ENCODE results near the gene VPS4A. TPM values are rescaled to one million over a fixed set of nuclear protein-coding genes. Genes with fewer than 3 reads are reported as not detected.
A peak's percentile ranks its signal among the peaks of the same experiment; 100 is the strongest.

VPS4A gene
- total and polyA plus RNA-seq, 7 experiments from 2014 or later: 29.7 to 53.7 (median 44.4) TPM

DNA sequence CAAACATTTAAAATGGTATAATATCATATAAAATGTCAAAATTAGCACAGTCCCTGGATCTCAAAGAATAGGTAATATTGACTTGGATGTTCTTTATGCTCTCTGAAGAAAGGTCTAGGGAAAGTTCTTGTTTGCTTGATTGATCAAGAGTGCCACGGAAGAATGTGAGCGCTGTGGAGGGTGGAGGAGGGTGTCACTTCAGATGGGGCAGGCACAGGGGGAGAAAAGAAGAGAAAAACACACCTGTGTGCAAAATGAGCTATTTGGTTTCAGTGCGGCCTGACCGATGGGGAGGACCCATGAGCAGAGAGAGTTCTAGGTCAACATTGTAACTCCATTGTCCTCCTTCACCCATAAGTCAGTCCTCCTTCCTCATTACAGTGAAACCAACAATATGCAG is 8.8 kb upstream of the VPS4A start:
- no peaks in the 10 kb centered on the region for H3K4me1 Mint-ChIP-seq
- no peak overlapping the region for H3K4me3 Mint-ChIP-seq
- Histone ChIP-seq H3K9me3 (ENCODE audit: control insufficient read depth in 2 of 3, low read length in 3 of 3) (no peaks in the 10 kb centered on the region), H3K36me3 (ENCODE audit: control insufficient read depth in 2 of 3, insufficient read depth in 3 of 3, low read length in 3 of 3) (peaks cover 0 to 6% (median 4%) of the 10 kb centered on the region in 3 experiments), H3K27me3 (ENCODE audit: control insufficient read depth in 2 of 2, insufficient read depth in 2 of 2, low read length in 2 of 2) (no peaks in the 10 kb centered on the region), H3K27ac (ENCODE audit: low read depth, low read length) (no peak overlapping the region), H3K4me3 (ENCODE audit: low read length) (no peak overlapping the region), H3K4me1 (ENCODE audit: control insufficient read depth in 2 of 2, insufficient read depth in 2 of 2, low read length in 2 of 2) (no peaks in the 10 kb centered on the region)
- POLR2A ChIA-PET: interaction anchor here (0.7 kb wide), 1 partner anchor 413 kb away, joined by 3 read pairs; no protein-coding TSS in a partner anchor
- DNase-seq: no peak
- CTCF ChIA-PET: interaction anchor here (0.7 to 1.3 kb wide), 2 partner anchors 16 to 771 kb away, joined by 3 to 4 read pairs; no protein-coding TSS in a partner anchor
- no peak overlapping the region for H3K27ac Mint-ChIP-seq
- H3K27me3 Mint-ChIP-seq: no peaks in the 10 kb centered on the region
- no peak for ATAC-seq
- intact Hi-C loops (cut with micrococcal nuclease): no loop called here
- H3K36me3 Mint-ChIP-seq: peaks cover 0 to 22% (median 5%) of the 10 kb centered on the region in 5 donors
- H3K9me3 Mint-ChIP-seq: no peaks in the 10 kb centered on the region

DNA sequence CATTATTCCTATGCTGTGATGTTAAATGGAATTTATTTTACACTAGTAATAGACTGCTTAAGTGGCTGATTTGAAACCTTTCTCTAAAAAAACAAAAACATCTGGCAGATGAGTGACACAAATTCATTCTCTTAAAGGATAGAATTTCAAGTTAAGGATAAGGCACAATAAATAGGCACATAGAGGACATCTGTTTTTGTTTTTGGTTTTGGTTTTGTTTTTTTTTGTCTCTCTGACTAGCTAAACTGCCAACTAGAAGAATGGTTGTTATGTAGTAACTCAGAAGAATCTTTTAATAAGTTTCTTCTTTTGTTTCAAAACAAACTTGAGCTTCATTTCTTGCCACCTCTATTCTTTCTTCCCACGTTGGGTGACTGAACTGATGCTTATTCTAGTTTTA is 5.1 kb upstream of the VPS4A start:
- H3K4me1 ChIP-seq (ENCODE audit: control insufficient read depth in 2 of 2, insufficient read depth in 2 of 2, low read length in 2 of 2): peaks cover 5% of the 10 kb centered on the region in 2 donors
- no peak overlapping the region for H3K4me3 ChIP-seq (ENCODE audit: low read length)
- H3K36me3 ChIP-seq (ENCODE audit: control insufficient read depth in 2 of 3, insufficient read depth in 3 of 3, low read length in 3 of 3): no peaks in the 10 kb centered on the region
- no peak overlapping the region for H3K27ac ChIP-seq (ENCODE audit: low read depth, low read length)
- H3K36me3 Mint-ChIP-seq: peaks cover 0 to 11% (median 0%) of the 10 kb centered on the region in 5 donors
- intact Hi-C loops (cut with micrococcal nuclease): no loop called here
- H3K4me1 Mint-ChIP-seq: peaks cover 0 to 12% (median 6%) of the 10 kb centered on the region in 7 donors
- POLR2A ChIA-PET: interaction anchor here (0.5 to 0.6 kb wide), 2 partner anchors 85 to 124 kb away, joined by 3 read pairs; no protein-coding TSS in a partner anchor
- ATAC-seq: no peak
- DNase-seq: no peak
- no peak overlapping the region for H3K4me3 Mint-ChIP-seq
- CTCF ChIA-PET: interaction anchor here (0.7 kb wide), 1 partner anchor 202 kb away, joined by 3 read pairs; no protein-coding TSS in a partner anchor
- no peaks in the 10 kb centered on the region for H3K9me3 Mint-ChIP-seq
- H3K27me3 Mint-ChIP-seq: no peaks in the 10 kb centered on the region
- H3K9me3 ChIP-seq (ENCODE audit: control insufficient read depth in 2 of 3, low read length in 3 of 3): no peaks in the 10 kb centered on the region
- H3K27me3 ChIP-seq (ENCODE audit: control insufficient read depth in 2 of 2, insufficient read depth in 2 of 2, low read length in 2 of 2): no peaks in the 10 kb centered on the region
- no peak overlapping the region for H3K27ac Mint-ChIP-seq

DNA sequence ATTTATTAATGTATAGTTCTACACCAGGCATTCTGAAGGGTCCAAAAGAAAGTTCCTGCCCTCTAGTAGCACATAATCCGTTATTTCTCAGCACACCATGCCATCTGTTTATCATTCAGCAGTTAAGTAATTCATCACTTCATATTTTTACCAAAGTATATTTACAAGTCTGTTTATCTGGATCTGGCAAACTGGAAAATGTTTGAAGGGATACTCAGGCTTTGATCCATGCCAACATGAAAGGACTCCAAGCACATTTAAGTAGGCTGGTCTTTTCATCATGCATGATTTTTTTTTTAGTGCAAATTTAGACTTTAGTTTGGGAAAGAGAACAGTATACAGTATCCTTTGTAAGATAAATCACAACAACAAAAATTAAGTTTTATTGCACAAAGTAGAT is 4.1 kb upstream of the VPS4A start:
- DNase-seq (no peak), ATAC-seq (no peak)
- Mint-ChIP-seq H3K27me3 (no peaks in the 10 kb centered on the region), H3K9me3 (no peaks in the 10 kb centered on the region), H3K4me1 (peaks cover 4 to 16% (median 10%) of the 10 kb centered on the region in 7 donors), H3K4me3 (no peak overlapping the region), H3K27ac (no peak overlapping the region), H3K36me3 (peaks cover 0 to 8% (median 0%) of the 10 kb centered on the region in 5 donors)
- no peaks in the 10 kb centered on the region for H3K27me3 ChIP-seq (ENCODE audit: control insufficient read depth in 2 of 2, insufficient read depth in 2 of 2, low read length in 2 of 2)
- no peak overlapping the region for H3K4me3 ChIP-seq (ENCODE audit: low read length)
- H3K4me1 ChIP-seq (ENCODE audit: control insufficient read depth in 2 of 2, insufficient read depth in 2 of 2, low read length in 2 of 2): peaks cover 5 to 8% of the 10 kb centered on the region in 2 donors
- ChIA-PET POLR2A (no interaction called here), CTCF (no interaction called here)
- H3K27ac ChIP-seq (ENCODE audit: low read depth, low read length): no peak overlapping the region
- peaks cover 0 to 3% (median 0%) of the 10 kb centered on the region in 3 experiments for H3K36me3 ChIP-seq (ENCODE audit: control insufficient read depth in 2 of 3, insufficient read depth in 3 of 3, low read length in 3 of 3)
- intact Hi-C loops (cut with micrococcal nuclease): no loop called here
- H3K9me3 ChIP-seq (ENCODE audit: control insufficient read depth in 2 of 3, low read length in 3 of 3): no peaks in the 10 kb centered on the region

DNA sequence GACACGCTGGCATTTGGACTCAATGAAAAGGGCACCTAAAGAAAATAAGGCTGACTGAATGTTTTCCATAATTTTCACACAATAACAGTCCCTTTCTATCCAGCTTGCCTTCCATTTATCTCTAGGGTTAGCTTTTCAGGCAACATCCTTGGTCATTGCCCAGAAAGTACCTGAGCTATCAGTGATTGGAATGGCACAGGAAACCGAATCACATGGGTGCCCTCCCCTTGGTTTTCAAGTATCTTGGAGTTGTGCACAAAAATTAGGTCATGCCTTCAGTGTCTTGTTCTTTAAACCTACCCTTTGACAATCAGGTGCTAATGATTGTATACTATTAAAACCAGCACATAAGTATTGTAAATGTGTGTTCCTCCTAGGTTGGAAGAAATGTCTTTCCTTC is 3.3 kb upstream of the VPS4A start:
- ATAC-seq (no peak), DNase-seq (no peak)
- ChIA-PET POLR2A (no interaction called here), CTCF (no interaction called here)
- Histone ChIP-seq H3K27ac (ENCODE audit: low read depth, low read length) (no peak overlapping the region), H3K4me3 (ENCODE audit: low read length) (no peak overlapping the region), H3K4me1 (ENCODE audit: control insufficient read depth in 2 of 2, insufficient read depth in 2 of 2, low read length in 2 of 2) (peaks cover 5 to 10% of the 10 kb centered on the region in 2 donors), H3K36me3 (ENCODE audit: control insufficient read depth in 2 of 3, insufficient read depth in 3 of 3, low read length in 3 of 3) (peaks cover 0 to 3% (median 0%) of the 10 kb centered on the region in 3 experiments), H3K9me3 (ENCODE audit: control insufficient read depth in 2 of 3, low read length in 3 of 3) (no peaks in the 10 kb centered on the region), H3K27me3 (ENCODE audit: control insufficient read depth in 2 of 2, insufficient read depth in 2 of 2, low read length in 2 of 2) (no peaks in the 10 kb centered on the region)
- intact Hi-C loops (cut with micrococcal nuclease): no loop called here
- Mint-ChIP-seq H3K9me3 (peaks cover 0 to 2% (median 0%) of the 10 kb centered on the region in 11 donors), H3K4me1 (peaks cover 7 to 21% (median 13%) of the 10 kb centered on the region in 7 donors), H3K27ac (no peak overlapping the region), H3K36me3 (peaks cover 0 to 8% (median 0%) of the 10 kb centered on the region in 5 donors), H3K4me3 (no peak overlapping the region), H3K27me3 (no peaks in the 10 kb centered on the region)

DNA sequence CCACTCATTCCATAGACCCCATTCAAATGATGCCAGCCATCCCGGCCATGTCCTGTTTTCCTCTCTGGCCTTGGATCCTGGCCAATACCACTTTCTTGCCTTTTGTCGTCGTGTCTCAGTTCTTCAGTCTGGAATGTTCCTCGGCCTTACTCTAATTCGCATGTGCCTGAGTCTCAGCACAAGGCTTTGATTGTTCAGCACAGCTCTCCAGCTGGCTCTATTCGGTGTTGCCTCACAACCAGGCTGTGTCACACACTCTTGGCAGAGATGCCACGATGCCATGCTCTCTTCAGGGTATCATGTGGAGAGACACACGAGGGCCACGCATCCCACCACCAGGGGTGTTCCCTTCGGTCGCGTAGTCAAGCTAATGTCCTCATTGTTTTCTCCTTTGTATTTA is 1.8 kb upstream of the VPS4A start:
- ChIA-PET POLR2A (interaction anchor here (2.3 kb wide), 1 partner anchor 17 kb away, joined by 8 read pairs; no protein-coding TSS in a partner anchor), CTCF (no interaction called here)
- no peak for ATAC-seq
- H3K4me3 ChIP-seq (ENCODE audit: low read length): no peak overlapping the region
- Mint-ChIP-seq H3K27me3 (no peaks in the 10 kb centered on the region), H3K36me3 (peaks cover 0 to 11% (median 0%) of the 10 kb centered on the region in 5 donors), H3K27ac (peak overlapping the region in 5 of 9 donors; percentile 3 to 82 (median 41)), H3K4me3 (peak overlapping the region in 7 of 10 donors; percentile 4 to 57 (median 13)), H3K9me3 (peaks cover 0 to 2% (median 0%) of the 10 kb centered on the region in 11 donors), H3K4me1 (peaks cover 17 to 35% (median 24%) of the 10 kb centered on the region in 7 donors)
- H3K36me3 ChIP-seq (ENCODE audit: control insufficient read depth in 2 of 3, insufficient read depth in 3 of 3, low read length in 3 of 3): peaks cover 0 to 8% (median 0%) of the 10 kb centered on the region in 3 experiments
- H3K27ac ChIP-seq (ENCODE audit: low read depth, low read length): no peak overlapping the region
- intact Hi-C loops (cut with micrococcal nuclease): no loop called here
- H3K4me1 ChIP-seq (ENCODE audit: control insufficient read depth in 2 of 2, insufficient read depth in 2 of 2, low read length in 2 of 2): peaks cover 8 to 10% of the 10 kb centered on the region in 2 donors
- no peak for DNase-seq
- H3K9me3 ChIP-seq (ENCODE audit: control insufficient read depth in 2 of 3, low read length in 3 of 3): no peaks in the 10 kb centered on the region
- no peaks in the 10 kb centered on the region for H3K27me3 ChIP-seq (ENCODE audit: control insufficient read depth in 2 of 2, insufficient read depth in 2 of 2, low read length in 2 of 2)

DNA sequence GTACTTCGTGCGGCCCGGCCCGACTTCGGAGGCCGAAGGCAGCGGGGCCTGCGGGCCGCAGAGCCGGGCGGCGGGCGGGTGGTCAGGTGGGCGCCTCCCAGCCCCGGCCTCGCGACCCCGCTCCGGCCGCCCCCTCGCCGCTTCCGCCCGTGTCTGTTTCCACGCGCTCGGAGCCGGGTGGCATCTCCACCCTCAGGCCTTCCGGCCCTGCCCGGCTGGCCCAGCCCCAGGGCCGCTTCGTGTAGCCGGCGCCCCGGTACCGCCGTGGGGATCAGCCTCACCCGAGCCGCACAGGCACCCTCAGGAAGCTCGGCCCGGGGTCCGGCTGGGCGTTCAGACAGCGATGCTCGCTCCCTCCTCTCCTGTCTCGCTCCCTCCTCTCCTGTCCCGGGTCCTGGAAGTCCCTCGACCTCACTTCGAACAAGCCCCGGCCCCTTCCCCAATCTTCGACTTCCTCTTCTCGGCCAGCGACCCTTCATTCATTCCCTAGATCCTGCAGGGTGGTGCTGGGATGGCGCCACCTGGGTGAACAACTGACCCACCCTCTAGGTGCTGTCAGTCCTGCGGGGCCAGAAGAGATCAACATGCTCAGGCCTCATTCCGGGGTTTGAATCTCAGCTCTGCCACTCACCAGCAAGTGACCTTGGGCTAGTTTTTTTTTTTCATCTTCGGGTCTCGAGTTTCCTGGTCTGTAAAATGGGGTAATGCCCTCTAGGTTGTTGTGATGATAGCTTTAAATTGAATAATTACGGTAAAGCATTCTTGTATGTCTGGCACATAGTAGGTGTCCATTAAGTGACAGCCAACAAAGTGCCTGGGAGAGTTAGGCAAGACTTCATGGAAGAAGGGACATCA is 610 bp downstream of the VPS4A start:
- intact Hi-C loops (cut with micrococcal nuclease): loop anchor here (1.0 kb wide), 11 partner anchors 12 to 468 kb away; partner anchors contain the start of genes CHTF8 (in 2 of the 2), COG8 (in 2 of the 2), CYB5B (in 2 of the 2) and NIP7 (in 2 of the 2)
- Histone ChIP-seq H3K36me3 (ENCODE audit: control insufficient read depth in 2 of 3, insufficient read depth in 3 of 3, low read length in 3 of 3) (peaks cover 0 to 31% (median 17%) of the 10 kb centered on the region in 3 experiments), H3K27ac (ENCODE audit: low read depth, low read length) (peak overlapping the region; percentile 94), H3K4me3 (ENCODE audit: low read length) (peak overlapping the region; percentile 74), H3K4me1 (ENCODE audit: control insufficient read depth in 2 of 2, insufficient read depth in 2 of 2, low read length in 2 of 2) (peaks cover 8 to 10% of the 10 kb centered on the region in 2 donors), H3K9me3 (ENCODE audit: control insufficient read depth in 2 of 3, low read length in 3 of 3) (no peaks in the 10 kb centered on the region), H3K27me3 (ENCODE audit: control insufficient read depth in 2 of 2, insufficient read depth in 2 of 2, low read length in 2 of 2) (no peaks in the 10 kb centered on the region)
- H3K36me3 Mint-ChIP-seq: peaks cover 0 to 15% (median 0%) of the 10 kb centered on the region in 5 donors
- POLR2A ChIA-PET: interaction anchor here (1.2 to 5.7 kb wide), 3 partner anchors 18 to 29 kb away, joined by 4 to 42 read pairs (median 5); partner anchors contain the start of gene PDF
- H3K9me3 Mint-ChIP-seq: peaks cover 0 to 2% (median 0%) of the 10 kb centered on the region in 11 donors
- H3K4me3 Mint-ChIP-seq: peak overlapping the region; percentile 90 to 100 (median 99)
- CTCF ChIA-PET: interaction anchor here (1.8 kb wide), 1 partner anchor 17 kb away, joined by 4 read pairs; no protein-coding TSS in a partner anchor
- peak overlapping the region; percentile 92 to 99 (median 94) for H3K27ac Mint-ChIP-seq
- DNase-seq (no peak), ATAC-seq (peak; percentile 40)
- no peaks in the 10 kb centered on the region for H3K27me3 Mint-ChIP-seq
- peaks cover 17 to 36% (median 29%) of the 10 kb centered on the region in 7 donors for H3K4me1 Mint-ChIP-seq
